ENCODE measurements around the gene SHROOM3. TPM values are rescaled to one million over a fixed set of nuclear protein-coding genes. Genes with fewer than 3 reads are reported as not detected.
A peak's percentile ranks its signal among the peaks of the same experiment; 100 is the strongest.

Gene SHROOM3
- total RNA-seq, 1 donor from 2014 or later, result 66.6 TPM

- no peak for DNase-seq (ENCODE audit: low read depth)
Observed at GRCh38 chr4:76569706-76570105, 134.7 kb downstream of the SHROOM3 start.

- DNase-seq (ENCODE audit: low read depth), result peak; percentile 87
Observed at GRCh38 chr4:76570141-76570973, 135.3 kb downstream of the SHROOM3 start.

- DNase-seq (ENCODE audit: low read depth), result no peak
Observed at GRCh38 chr4:76571274-76571673, 136.2 kb downstream of the SHROOM3 start.

- no peak for DNase-seq (ENCODE audit: low read depth)
Observed at GRCh38 chr4:76572224-76572623, 137.2 kb downstream of the SHROOM3 start.

- no peak for DNase-seq (ENCODE audit: low read depth)
Observed at GRCh38 chr4:76576824-76577223, 141.8 kb downstream of the SHROOM3 start.

DNA sequence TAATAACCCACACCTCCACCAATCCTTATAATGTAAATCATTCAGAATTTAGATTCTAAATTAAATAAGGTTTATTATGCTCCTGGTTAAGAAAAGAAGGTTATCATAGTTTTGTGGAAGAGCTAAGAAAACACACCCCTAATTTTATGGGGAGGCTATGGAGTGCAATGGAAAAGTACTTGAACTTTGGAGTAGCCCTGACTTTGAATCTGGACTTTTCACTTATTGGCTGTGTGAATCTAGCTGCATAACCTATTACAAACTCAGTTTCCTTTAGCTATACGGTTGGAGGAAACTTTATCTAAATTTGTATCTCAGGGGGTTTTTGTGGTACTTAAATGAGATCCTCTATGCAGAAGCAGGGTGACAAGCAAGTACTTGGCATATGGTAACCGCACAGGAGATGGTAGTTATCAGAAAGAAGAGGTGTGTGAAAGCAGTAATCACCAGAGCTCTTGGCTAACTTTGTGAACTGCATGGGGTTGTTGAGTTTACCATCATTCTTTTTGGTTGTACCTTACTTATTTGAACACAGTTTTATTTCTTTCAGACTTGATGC, 143.1 kb downstream of the SHROOM3 start:
- DNase-seq (ENCODE audit: low read depth), result no peak

GRCh38 chr4:76579596-76580375, 144.8 kb downstream of the SHROOM3 start:
- DNase-seq (ENCODE audit: low read depth), result no peak

DNA sequence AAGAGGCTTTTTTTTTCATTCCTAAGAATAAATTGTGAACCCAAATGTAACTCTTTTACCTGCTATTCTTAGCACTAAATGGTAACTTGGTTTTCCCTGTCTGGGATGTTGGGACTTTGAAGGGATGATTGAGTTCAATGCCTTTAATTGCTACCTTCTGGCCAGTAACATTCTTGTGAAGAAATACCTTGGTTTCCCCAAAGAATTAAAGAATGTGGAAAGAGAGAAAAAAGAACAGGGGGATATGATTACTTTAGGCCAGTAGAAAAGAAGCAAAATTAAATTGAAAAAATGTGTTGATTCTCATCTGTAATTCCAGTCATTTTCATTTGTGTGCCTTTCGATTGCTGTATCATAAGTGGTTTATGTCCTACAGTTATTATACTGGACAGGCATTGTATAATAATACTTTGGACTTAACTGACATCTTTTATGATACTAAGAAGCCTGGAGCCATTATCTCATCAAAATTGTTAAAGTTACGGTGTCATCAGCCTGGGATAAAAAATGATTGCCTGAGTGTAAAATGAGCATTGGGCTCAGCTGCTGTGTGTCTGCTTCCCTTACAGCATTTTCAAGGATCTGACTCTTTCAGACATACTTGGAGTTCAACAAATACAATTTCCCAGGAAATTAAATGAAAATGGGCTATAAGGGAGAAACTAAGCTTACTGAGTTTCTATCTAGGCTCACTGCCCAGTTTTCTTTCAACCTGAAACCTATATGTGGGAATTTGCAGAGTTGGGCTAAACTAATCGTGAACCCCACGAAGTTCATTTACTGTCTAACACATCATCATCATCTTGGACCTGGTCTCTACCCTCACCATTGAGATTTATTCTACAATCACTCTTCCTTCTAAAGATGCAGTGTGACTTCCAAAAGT, 146.3 kb downstream of the SHROOM3 start:
- no peak for DNase-seq (ENCODE audit: low read depth)

DNA sequence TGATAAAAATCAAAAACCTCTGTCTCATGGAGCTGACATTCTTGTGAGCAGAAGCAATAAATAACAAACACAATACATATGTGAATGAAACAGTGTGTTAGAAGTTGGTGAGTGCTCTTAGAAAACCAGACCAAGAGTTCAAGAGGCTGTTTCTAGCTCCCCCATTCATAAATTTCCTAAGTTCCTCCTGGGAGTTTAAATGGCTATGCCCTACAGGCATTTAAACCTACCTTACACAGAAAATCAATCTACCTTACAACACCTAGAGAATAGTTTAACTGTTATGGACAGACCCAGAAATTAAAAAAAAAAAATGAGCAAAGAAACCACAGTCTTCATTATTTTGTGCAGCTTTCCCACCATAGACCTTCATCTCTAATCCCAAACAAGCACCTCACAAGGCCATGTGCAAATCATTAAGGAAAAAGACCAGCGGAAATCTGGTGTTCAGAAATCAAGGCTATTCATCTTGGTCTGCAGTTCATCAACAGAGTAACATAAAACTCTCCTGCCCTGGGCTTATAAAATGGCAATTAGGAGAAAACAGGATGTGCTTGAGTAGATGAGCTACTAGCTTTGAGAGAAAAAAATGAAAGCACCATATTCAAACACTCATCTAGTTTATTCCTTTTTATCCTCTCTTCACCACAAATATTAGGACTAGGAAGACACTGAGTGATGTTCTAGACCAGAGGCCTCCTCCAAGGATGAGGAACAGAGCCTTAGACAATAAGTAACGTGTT, 147.2 kb downstream of the SHROOM3 start:
- no peak for DNase-seq (ENCODE audit: low read depth)

GRCh38 chr4:76582817-76583087, 147.7 kb downstream of the SHROOM3 start:
- no peak for DNase-seq (ENCODE audit: low read depth)

- DNase-seq (ENCODE audit: low read depth), result no peak
Observed at GRCh38 chr4:76584241-76585152, 149.5 kb downstream of the SHROOM3 start.

GRCh38 chr4:76585272-76585671, 150.2 kb downstream of the SHROOM3 start:
- no peak for DNase-seq (ENCODE audit: low read depth)

GRCh38 chr4:76585897-76586360, 150.9 kb downstream of the SHROOM3 start:
- peak; percentile 79 for DNase-seq (ENCODE audit: low read depth)

- DNase-seq (ENCODE audit: low read depth), result no peak
Observed at GRCh38 chr4:76588274-76588673, 153.2 kb downstream of the SHROOM3 start.

GRCh38 chr4:76589402-76589801, 154.4 kb downstream of the SHROOM3 start:
- DNase-seq (ENCODE audit: low read depth), result peak; percentile 83

- peak; percentile 99 for DNase-seq (ENCODE audit: low read depth)
Observed at GRCh38 chr4:76589872-76590797, 155.1 kb downstream of the SHROOM3 start.

GRCh38 chr4:76590798-76591281, 155.8 kb downstream of the SHROOM3 start:
- peak; percentile 39 for DNase-seq (ENCODE audit: low read depth)

GRCh38 chr4:76591992-76592391, 157.0 kb downstream of the SHROOM3 start:
- DNase-seq (ENCODE audit: low read depth), result no peak

DNA sequence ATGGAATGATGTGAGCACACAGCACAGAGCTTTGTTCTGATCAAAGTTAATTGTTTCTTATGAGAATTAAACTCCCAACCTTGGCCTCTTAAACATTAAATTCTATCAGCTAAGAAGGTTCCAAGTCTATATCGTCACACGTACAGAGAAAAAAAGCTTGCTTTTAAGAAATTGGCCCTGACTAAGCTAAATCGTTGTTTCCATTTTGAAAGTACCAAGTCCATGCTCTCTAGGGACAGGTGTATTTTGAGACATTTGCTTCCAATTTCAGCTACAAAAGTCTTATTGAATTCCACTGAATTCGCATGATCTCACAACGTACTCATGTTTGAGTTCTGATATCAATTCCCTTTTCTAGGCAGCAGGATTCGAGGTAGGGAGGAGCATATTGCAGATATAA, 157.4 kb downstream of the SHROOM3 start:
- no peak for DNase-seq (ENCODE audit: low read depth)
